ENCODE results near the gene HIPK2.

HIPK2 gene

GRCh38 chr7:139538881-139539635, 238.7 kb downstream of the HIPK2 start:
- DNase-seq (ENCODE audit: low read depth in 2 of 2) = no peak

DNA sequence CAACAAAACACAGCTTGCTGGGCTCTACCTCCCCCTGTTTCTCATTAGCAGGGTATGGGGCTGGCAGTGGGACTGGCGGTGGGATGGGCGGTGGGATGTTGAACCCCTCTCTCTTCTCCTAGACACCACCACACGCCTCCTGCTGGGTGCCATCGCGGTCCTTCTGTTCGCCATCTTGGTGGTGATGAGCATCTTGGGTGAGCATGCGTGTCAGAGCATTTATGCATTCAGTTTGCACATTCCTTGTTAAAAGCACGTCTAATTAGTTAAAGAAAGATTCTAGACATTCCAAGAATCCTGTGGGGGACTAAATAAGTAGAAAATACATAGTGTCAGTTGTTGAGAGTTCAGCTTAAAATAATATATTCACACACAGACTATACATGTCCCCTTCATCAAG, 241.6 kb downstream of the HIPK2 start:
- no peak for DNase-seq (ENCODE audit: low read depth in 2 of 2)

- no peak for DNase-seq (ENCODE audit: low read depth in 2 of 2)
Measured at GRCh38 chr7:139534966-139535651, 242.7 kb downstream of the HIPK2 start.

DNA sequence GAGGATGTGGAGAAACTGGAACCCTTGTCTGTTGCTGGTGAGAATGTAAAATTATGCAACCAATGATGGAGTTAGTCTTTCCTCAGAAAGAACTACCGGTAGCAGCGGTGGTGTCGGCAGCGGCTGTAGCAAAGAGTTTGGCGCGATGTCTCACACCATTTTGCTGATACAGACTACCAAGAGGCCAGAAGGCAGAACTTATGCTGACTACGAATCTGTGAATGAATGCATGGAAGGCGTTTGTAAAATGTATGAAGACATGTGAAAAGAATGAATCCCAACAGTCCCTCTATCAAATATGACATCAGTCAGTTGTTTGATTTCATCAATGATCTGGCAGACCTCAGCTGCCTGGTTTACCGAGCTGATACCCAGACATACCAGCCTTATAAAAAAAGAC, 243.7 kb downstream of the HIPK2 start:
- no peak for DNase-seq (ENCODE audit: low read depth in 2 of 2)

- DNase-seq (ENCODE audit: low read depth in 2 of 2) = no peak
Measured at GRCh38 chr7:139532636-139533155, 245.1 kb downstream of the HIPK2 start.

- no peak for DNase-seq (ENCODE audit: low read depth in 2 of 2)
Measured at GRCh38 chr7:139531094-139531493, 246.7 kb downstream of the HIPK2 start.

GRCh38 chr7:139526578-139527544, 250.9 kb downstream of the HIPK2 start:
- DNase-seq (ENCODE audit: low read depth in 2 of 2) = no peak

DNA sequence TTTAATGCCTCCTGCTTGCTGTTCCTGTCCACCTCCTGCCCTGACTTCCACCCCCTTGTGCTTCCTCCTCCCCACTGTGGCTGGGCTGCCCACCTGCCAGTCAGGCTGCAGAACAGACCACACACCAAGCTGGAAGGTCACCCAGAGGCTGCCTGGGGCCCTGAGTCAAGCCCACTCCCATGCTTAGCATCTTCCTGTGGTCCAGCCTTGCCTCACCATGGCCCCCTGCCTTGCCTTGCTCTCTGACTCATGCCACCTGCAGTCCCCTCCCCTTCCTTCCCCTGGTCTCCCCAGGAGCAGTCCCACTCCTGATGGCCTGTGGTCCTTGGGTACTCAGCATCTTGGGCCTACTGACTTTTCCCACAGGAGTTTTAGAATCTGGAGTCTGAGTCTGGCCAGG, 252.0 kb downstream of the HIPK2 start:
- DNase-seq (ENCODE audit: low read depth in 2 of 2) = no peak

GRCh38 chr7:139525239-139525638, 252.6 kb downstream of the HIPK2 start:
- no peak for DNase-seq (ENCODE audit: low read depth in 2 of 2)

- no peak for DNase-seq (ENCODE audit: low read depth in 2 of 2)
Measured at GRCh38 chr7:139523968-139524815, 253.6 kb downstream of the HIPK2 start.

DNA sequence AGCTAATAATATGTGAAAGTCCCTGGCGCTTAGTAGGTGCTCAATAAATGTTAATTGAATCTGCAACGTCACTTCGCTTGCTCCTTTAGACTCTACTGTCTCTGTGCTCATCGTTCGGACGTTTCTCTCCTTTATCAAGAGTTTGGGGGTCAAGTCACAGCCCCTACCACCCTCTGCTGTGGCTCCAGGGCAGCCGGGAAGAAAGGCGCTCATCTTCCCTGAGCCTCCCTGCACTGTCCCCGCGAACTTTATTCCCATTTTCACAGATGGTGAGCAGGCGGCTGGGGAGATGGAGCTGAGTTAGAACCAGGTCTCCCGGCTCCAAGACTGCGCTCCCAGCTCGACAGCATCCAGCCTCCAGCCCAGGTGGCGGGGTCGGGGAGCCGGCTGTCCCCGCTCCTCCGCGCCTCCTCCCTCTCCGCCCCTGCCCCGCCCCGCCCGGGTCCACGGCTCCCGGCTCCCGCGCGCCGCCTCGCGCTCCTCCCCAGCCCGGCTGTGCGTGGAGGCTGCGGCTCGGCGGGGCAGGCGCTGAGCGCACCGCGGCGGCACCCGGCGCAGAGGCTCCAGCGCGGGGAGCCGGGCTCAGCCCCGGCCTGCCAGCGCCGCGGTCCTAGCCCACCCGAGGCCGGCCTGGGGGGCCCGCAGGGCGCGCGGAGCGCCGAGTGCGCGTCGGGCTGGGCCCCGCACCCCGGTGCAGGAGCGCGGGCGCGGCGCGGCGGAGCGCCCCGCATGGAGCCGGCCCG, 254.4 kb downstream of the HIPK2 start, which contains the start of gene CLEC2L:
TSS of gene CLEC2L (plus strand) at position 487 of the 743 bp plus-strand sequence. CDS start at position 730, 243 bp downstream.
- DNase-seq (ENCODE audit: low read depth in 2 of 2) = no peak

GRCh38 chr7:139522830-139523198, 255.0 kb downstream of the HIPK2 start:
- no peak for DNase-seq (ENCODE audit: low read depth in 2 of 2)

DNA sequence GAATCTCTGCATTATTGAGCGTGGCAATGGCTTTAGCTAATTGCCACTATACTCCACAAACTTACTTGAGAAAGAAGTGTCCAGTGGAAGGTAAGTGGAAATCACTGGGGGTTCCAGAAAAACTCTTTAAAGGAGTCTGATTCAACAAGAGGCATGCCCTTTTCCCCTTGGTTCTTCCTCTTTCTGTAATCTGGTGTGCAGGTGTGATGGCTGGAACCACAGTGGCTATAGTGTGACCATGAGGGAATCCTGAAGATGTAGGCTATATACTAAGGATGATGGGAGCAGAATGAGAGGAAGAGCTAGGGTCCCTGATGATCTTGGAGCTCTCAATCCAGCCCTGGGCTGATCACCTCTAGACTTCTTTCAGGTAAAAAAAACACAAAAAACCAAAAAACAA, 256.4 kb downstream of the HIPK2 start:
- no peak for DNase-seq (ENCODE audit: low read depth in 2 of 2)

DNA sequence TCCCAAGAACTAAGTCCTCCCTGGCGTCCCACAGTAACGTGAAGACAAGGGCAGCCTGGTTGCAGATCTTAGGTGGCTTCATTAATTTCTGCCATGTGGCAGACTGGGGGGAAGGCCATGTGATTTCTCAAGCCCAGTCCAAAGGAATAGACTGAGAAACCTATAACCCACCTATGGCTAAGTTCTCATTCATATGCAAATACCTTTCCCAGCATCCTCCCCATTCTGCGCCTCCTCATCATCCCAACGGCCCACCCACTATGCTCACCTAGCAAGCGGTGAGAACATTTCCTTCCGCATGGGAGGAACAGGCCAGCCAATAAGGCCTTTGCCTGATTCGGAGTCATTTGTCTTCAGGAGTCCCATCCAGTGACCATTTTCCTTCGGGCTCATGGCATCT, 262.5 kb downstream of the HIPK2 start:
- no peak for DNase-seq (ENCODE audit: low read depth in 2 of 2)

Measured in stimulated activated CD8-positive, alpha-beta memory T cell treated with anti-CD3 and anti-CD28 coated beads, Interleukin-2, amount 100 ng/mL, for 1 hour (primary cell).